HG03196 (cell line): ENCODE results near the gene DISP2.

Experiments used
- ATAC-seq: cut with Tn5 transposase; IDR thresholded peaks from one replicate; pipeline ENCODE4 v1.9.1; 2021; ENCODE audit not compliant: unreplicated experiment

The DISP2 gene

GRCh38 chr15:40342416-40343320 lies 15.4 kb upstream of the DISP2 start:
- no peak for ATAC-seq

- no peak for ATAC-seq
Observed at GRCh38 chr15:40343512-40343911, 14.5 kb upstream of the DISP2 start.

- no peak for ATAC-seq
Observed at GRCh38 chr15:40344217-40344616, 13.8 kb upstream of the DISP2 start.

DNA sequence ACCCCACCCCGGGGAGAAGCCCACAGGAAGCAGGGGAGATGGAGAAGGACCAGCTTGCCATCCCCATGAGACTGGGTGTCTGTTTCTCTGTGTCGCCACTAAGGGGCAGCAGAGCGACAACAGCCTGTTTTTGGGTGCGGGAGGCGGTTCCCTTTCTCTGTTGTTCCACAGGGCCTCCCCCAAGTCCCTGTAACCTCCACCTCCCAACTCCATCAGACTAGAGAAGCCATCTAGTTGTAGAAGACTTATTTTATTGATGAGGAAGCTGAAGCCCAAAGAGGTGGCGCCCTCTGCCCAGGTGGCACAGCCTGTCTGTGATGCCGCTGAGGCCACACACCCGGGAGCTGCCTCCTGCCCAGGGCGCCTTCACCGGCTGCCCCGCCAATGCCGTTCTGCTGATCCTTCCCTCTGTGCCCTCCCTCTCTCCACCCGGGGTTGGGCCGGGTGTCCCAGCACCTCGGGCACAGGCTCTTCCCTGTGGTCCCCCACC lies 13.3 kb upstream of the DISP2 start:
- no peak for ATAC-seq

DNA sequence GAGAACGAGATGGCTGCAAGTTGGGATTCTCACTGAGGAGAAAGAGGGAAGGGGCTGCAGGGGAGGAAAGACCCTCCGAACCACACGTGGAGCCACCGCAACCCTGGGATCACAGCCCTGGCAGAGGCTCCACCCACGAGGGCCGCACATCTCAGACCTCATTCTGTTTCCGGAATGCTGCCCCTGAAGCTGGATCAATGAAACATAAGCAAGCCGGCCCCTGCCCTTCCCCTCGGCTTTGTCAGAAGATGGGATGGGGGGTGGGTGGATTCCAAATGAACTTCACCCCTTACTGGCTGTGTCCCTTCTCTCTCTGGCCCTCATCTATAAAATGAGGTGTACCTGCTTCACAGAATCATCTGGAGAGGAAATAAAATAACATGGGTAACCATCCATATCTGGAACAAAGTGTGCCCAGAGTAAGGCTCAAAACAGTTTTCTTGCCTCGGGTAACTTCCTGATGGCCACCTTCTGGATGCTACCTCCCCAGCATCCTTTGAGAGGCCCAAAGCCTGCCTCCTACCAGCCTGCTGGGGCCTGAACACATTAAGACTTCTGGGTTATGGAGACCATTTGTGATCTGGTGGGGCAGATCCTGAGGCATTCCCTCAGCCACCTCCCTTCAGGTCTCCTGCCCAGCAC lies 12.7 kb upstream of the DISP2 start:
- ATAC-seq = no peak

DNA sequence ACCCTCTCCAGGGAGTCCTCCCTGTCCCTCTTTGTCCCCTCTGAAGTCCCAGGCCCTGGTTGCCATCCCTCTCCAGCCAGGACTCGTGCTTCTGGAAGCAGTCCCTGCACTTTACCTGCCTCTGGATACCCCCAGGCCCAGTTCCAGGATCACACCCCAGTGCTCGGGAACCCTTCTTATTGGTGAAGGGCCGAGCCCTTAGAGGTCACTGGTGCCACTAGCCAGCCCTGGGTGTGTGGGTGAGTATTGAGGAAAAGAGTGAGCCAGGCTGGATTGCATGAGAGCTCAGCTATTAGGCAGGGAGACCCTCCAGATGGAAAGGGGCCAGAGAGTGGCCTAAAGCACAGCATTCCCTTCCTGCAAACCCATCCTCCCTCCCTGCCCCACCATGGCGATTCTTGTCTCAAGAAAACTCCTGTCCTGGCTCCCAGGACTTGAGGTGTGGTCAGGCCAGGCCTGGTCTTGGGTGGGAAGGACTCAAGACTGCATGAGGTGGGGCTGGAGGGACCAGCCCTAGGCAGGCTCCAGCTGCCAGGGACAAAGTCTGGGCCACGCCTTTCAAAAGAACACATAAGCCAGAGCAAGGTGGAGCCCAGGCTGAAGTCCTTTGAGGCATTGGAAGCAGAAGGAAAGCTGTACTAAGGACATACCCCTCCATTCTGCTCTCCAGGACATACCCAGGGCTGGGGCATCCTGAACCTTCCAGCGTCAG lies 12.0 kb upstream of the DISP2 start:
- no peak for ATAC-seq

DNA sequence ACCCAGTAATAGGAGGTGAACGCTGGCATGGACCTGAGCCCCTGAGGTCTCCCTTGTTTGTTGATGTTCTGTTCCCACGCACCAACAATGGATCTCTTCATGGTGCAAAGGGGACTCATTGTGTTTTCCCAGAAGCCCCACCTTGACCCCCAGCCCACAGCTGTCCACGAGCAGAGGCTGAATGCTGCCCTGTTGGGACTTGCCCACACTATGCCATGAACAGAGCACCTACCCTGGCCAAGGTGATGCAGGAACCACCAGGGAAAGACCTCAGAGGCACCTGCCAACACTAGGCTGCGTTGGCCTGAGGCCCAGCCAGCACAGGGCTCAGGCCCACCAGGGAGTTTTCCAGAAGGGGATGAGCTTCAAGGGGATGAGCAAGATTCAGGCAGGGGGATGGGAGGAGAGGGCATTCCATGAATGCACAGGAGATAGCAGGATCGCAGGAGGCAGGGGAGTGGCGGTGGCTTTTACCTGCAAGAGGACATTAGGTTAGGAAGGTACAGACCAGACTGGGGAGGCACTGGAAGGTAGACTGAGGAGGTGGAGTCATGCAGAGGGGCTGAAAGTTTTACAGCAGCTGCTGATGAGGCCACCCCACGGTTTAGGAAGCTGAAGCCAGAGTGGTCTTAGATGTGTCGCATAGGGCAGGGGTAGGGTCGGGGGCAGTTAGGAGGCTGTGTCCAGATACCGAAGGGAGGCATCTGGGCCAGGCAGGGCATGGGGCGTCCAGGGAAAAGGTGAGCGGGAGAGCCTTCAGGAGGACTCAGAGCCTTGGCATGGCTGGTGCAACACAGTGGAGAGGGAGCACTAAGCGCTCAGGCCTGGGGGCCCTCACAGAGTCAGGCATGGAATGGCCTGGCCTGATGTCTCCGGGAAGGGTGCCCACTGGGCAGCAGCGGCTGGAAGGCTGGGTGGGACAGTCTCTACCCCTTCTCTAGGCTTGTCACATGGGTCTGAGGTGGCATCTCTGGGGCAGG lies 11.2 kb upstream of the DISP2 start:
- ATAC-seq = no peak

DNA sequence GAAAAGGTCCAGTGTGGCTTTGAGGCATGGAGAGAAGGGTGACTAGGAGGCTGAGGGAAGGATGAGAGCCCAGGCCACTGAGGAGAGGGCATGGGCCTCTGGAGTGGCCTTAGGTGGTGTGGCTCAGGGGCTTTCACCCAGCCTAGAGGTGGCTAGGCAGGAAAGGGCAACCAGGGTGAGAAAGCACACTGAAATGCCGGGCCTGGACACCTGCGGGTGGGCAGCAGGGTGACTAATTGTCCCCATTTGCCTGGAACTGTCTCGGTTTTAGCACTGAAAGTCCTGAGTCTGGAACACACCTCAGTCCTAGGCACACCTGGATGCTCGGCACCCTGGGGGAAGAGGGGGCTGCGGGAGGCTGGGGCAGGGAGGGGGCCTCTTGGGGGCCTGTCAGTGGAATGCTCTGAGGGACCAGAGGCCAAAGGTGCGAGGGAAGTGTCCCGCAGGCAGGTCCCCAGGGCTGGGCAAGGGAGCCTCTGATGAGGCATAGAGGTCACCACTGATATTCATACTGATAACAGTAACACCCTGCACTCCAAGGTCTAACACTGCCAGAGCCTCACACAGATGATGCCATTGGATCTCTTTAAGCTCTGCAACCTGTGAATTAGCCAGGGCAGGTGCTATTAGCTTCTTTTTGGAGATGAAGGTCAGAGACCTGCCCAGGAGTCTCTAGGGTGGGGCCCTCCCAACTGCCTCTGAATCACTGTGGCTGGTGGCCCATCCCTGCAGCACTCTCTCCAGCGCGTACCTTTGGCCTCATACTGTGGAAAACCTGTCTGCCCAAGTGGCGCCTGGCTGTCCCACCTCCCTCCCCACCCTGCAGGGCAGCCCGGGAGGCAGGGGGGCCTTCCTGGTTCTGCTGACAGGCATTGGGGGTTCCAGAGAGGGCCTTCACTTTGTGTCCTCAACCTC lies 10.2 kb upstream of the DISP2 start:
- no peak for ATAC-seq

- ATAC-seq = no peak
Observed at GRCh38 chr15:40348474-40348870, 9.5 kb upstream of the DISP2 start.

GRCh38 chr15:40349163-40349562 lies 8.9 kb upstream of the DISP2 start:
- ATAC-seq = no peak

DNA sequence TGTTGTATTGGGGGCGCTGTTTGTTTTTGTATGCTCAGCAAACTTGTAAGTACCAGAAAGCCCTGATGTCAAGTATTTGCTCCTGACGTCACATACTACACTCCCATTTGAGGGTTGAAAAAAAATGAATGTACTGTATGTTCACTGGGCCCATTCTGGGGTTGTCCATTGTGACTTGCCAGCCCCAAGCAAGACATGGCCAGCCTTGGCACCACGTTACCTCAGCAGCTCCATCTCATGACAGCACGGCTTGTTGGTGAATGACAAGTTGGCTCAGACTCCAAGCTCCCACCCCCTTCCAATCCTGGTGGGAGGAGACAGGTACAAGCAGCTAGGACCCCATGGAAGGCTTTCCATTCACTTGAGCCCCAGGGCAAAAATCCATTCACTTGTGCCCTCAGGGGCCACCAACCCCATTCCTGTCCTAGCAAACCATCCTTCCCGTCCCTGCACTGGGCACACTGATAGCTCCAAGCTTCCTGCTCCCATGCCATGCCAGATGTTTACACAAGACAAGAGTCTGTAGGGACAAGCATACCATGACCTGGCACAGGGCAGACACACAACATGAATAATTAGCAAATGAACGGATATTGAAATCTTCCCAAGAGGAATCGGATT lies 5.6 kb upstream of the DISP2 start:
- ATAC-seq = no peak

DNA sequence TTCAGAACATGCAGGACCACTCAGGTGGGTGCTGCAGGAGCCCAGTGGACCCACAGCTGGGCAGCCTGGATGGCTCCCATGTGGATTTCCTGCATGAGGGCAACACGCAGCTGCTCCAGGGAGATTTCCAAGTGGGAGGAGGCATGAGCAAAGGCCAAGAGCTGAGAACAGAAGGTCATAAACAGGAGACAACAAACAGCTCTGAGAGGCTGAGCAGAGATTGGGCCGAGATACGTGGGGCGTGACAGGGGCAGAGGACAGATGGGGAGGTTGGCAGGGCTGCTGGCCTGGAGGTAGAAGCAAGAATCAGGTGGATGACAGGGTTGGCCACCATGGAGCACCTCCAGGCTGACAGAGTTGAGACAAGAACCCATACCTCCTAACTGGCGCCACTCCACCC lies 4.3 kb upstream of the DISP2 start:
- no peak for ATAC-seq

DNA sequence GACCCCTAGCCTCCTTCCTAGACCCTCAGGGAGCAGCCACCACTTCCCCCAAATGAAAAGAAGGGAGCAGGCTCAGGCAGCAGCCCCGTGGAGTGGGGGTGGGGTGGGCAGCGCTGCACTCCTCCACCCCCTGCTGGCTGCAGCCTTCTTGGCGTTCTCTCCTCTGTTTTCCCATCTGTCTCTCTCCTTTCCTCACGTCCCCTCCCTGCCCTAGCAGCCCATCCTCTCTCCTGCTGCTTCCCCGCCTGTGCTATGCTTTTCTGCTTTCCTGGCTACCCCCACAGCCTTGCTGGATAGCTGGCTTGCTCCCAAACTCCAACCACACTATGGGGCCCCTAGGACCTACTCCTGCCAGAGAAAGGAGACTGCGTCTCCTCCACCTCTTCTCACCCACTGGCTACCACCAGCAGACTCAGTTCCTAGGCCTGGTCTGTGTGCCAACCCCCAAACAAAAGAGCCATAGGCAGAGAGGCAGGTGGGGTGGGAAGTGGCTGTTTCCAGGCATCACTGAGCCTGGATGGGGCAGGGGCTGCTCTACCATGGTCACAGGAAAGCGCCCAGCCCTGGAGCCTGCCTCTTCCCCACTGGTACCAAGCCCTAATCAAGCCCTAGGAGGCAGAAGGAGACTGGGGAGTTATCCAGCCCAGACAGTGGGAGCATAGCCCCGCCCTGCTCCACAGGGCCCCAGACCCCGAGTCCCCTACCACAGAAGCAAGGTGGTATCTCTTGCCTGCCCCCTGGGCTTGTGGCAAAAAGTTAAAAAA lies 3.4 kb upstream of the DISP2 start:
- no peak for ATAC-seq

DNA sequence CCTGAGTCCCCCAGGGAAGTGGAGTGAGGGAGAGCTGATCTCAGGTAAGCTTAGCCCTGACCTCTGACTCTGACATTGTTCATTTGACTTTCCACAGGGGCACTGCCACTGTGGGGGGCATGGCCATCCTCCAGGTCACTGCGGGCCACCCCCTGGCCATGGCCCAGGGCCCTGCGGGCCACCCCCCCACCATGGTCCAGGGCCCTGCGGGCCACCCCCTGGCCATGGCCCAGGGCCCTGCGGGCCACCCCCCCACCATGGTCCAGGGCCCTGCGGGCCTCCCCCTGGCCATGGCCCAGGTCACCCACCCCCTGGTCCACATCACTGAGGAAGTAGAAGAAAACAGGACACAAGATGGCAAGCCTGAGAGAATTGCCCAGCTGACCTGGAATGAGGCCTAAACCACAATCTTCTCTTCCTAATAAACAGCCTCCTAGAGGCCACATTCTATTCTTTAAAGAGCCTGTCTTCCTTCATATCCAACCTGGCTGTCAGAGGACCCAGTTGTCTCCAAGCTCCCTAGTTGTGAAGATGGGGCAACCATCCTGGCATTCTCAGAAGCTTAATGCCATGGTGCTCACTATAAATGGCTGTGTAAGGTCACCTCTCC lies 1.9 kb upstream of the DISP2 start:
- no peak for ATAC-seq

- ATAC-seq = no peak
Observed at GRCh38 chr15:40357246-40357645, 773 bp upstream of the DISP2 start.

DNA sequence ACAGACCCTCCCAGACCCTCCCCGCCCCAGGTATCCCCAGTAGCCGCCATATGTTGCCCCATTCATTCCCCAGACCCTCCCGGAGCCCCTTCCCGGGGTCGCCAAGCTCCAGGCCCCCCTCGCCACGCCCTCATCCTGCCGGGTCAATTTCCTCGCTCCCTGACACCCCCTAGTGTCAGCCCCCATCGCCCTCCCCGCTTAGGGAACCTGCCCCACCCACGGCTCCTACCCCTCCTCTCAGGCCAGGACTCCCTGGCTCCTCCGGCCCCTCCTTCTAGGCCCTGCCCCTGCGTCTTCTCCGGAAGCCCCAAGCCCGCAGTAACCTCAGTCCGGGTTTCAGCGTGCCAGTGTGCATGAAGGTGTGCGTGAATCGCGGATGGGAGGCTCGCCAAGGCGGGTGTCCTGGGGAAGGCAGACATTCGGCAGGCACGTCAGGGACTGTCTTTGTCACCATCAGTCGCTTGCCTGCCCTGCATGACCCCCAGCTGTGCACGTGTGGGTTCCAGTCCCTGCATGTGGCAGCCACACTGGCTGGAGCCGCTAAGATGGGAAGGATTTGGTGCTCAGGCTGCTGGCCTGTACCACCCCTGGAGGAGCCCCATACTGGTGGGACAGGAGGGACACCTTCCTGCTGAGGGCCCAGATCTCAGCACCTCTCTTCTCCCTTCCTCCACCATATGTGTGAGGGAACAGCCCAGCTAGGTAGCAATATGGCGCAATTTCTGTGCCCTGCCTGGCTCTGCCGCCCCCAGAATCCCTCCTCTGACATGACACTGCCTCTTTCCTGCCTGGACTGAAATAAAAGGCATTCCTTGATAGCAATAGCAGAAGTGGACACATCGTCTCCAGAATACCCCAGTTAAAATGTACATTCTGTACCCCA lies 693 bp downstream of the DISP2 start:
- peak; percentile 22 for ATAC-seq

GRCh38 chr15:40360015-40360414 lies 2.0 kb downstream of the DISP2 start:
- no peak for ATAC-seq
